Dedifferentiated amniotic fluid mesenchymal stem cell (primary cell): ENCODE measurements around the gene ATRNL1.

Experiments used
- DNase-seq: peaks from one replicate; pipeline ENCODE4 v3.0.0-alpha.2; 2016; ENCODE audit errors: extremely low spot score

Gene ATRNL1, protein sequence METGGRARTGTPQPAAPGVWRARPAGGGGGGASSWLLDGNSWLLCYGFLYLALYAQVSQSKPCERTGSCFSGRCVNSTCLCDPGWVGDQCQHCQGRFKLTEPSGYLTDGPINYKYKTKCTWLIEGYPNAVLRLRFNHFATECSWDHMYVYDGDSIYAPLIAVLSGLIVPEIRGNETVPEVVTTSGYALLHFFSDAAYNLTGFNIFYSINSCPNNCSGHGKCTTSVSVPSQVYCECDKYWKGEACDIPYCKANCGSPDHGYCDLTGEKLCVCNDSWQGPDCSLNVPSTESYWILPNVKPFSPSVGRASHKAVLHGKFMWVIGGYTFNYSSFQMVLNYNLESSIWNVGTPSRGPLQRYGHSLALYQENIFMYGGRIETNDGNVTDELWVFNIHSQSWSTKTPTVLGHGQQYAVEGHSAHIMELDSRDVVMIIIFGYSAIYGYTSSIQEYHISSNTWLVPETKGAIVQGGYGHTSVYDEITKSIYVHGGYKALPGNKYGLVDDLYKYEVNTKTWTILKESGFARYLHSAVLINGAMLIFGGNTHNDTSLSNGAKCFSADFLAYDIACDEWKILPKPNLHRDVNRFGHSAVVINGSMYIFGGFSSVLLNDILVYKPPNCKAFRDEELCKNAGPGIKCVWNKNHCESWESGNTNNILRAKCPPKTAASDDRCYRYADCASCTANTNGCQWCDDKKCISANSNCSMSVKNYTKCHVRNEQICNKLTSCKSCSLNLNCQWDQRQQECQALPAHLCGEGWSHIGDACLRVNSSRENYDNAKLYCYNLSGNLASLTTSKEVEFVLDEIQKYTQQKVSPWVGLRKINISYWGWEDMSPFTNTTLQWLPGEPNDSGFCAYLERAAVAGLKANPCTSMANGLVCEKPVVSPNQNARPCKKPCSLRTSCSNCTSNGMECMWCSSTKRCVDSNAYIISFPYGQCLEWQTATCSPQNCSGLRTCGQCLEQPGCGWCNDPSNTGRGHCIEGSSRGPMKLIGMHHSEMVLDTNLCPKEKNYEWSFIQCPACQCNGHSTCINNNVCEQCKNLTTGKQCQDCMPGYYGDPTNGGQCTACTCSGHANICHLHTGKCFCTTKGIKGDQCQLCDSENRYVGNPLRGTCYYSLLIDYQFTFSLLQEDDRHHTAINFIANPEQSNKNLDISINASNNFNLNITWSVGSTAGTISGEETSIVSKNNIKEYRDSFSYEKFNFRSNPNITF (N-terminal part only)

DNA sequence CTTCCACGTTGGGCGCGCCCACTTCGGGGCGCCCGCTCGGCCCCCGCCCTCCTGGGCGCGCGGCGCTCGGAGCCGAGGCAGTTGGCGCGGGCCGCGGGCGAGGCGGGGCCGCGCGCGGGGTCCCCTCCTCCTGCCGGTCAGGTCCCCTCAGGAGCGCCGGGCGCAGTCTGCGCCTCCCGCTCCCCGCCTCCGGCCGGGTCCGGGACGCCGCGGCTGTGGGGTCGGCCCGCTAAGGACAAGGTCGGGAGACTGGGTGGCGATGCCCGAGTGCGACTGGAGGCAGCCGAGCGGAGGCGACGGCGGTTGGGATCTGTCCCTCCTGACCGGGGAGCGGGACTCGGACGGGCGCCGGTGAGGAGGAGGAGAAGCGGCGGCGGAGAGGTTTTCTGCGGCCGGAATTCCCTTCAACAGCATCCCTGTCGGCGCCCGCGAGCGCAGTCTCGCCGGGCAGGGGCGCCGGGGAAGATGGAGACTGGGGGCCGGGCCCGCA lies at the start of gene ATRNL1:
TSS of gene ATRNL1 (plus strand) at position 80 of the 490 bp plus-strand sequence. CDS start at position 466, 386 bp downstream.
- no peak for DNase-seq

DNA sequence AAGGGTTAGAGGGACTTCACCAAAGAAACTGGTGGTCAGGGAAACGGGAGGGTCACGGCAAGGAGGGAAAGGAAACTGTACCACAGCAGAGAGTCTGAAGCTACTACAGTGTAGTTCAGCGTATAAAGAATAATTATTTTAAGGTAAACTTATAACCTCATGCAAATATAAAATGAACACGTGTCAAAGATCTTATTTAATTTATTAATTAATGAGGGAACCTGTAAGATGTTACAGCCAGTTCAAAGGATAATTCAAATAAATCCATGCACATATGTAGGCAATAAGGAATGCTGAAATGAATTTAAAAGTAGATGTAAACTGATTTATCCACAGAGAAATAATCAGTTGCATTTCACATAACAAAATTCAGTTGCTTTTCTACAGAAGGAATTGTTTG lies 49.4 kb upstream of the ATRNL1 start:
- DNase-seq: no peak

DNA sequence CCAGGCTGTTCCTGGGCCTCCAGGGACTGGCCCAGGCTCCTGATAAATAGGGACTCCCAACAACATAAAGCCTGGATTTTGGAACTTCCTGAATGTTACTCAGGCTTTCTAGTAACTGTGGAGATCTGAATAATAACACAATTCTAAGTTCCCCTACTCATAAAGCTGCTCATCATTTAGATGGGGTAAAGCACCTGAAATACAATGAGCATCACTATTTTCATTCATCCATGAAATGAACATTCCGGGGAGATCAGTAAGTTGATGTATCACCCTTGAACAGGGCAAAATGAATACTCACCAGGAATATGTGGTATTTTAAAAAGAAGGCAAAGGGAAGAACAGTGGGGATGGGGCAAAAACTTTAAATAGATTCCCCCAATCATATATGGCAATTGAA lies 48.3 kb upstream of the ATRNL1 start:
- no peak for DNase-seq

DNA sequence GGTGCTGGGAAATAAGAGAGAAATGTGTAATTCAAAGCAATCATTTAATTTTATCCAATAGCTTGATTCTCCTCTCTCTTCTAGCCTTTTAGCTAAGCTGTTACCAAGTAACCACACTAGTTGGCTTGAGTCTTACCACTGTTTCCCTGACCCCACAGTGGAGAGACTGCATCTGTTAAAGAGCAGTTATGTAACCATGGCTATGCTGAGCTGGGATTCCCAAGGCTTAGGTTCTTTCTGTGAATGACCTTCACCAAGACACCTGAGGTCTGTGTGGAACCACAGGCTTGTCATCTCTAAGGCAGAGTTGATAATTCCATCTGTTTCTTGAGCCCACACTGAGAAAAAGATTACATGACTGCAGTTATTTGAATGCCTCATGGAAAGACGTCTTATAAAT lies 47.7 kb upstream of the ATRNL1 start:
- DNase-seq: no peak

DNA sequence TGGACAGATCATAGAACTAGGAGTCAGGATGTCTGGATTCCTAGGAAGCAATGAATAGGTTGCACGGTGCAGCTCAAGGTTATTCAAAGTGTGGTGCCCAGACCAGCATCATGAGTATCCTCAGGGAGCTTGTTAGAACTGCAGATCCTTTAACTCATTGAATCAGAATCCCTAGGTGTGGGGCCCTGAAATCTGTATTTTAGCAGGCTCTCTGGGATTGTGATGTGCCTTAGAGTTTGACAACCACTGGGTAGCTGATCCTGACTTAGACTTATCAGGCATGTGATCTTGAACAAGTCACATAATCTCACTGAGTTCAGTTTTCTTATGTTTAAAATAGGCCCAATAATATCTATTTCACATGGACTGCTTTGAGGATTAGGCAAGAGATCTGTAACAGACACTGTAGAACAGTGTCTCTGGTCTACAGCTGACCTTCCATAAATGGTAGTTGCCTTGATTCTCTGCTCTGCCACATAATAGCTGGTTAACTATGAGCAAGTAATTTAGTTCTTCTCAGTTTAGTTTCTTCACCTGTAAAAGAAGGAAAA lies 46.4 kb upstream of the ATRNL1 start:
- no peak for DNase-seq

DNA sequence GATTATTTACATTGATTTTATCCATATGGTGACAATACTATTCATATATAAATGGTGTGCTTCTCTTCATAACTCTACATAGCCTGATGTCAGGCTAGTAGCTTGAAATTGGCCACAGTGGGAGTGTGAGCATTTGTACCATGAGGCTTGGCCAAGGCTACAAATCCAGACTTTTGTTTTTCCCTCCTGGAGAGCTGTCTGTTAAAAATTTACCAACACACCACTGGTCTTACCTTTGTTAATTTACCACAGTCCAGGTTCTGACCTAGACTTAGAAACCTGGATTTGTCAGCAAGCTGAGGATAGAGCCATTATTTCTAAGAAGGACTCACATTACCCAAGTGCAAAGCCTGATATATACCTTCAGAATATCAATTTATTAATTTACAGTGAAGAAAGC lies 45.5 kb upstream of the ATRNL1 start:
- no peak for DNase-seq

DNA sequence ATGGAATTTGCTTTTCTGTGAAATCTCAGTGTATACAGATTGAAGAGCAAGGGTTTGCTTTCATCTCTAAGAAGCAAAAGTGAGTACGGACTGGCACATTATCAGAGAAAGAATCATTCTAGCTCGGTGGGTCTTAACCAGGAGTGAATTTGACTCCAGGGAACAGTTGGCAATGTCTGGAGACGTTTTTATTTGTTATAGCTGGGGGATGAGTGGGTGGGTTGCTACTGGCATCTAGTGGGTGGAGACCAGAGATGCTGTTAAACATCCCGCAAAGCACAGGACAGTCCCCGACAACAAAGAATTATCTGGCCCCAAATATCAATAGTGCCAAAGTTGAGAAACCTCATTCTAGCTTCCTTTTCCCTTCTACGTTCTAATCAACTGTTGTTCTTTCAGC lies 43.8 kb upstream of the ATRNL1 start:
- no peak for DNase-seq

DNA sequence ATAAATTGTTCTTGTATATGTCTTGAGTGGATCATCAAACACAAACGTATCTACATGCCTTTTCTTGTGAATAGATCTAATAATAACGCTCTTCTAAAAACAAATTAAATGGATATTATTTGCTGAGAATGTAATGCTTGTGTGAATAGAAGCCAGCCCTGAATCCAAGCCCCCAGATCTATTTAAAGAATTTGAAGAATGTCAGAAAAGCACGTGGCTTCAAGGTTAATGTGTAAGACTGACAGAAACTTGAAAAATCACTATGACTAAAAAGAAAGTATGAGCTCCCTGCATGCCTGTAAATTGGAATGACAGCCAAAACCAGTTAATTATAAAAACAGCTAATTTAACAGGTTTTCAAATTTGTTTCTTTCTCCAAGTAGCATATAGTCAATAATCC lies 43.2 kb upstream of the ATRNL1 start:
- peak; percentile 19 for DNase-seq

DNA sequence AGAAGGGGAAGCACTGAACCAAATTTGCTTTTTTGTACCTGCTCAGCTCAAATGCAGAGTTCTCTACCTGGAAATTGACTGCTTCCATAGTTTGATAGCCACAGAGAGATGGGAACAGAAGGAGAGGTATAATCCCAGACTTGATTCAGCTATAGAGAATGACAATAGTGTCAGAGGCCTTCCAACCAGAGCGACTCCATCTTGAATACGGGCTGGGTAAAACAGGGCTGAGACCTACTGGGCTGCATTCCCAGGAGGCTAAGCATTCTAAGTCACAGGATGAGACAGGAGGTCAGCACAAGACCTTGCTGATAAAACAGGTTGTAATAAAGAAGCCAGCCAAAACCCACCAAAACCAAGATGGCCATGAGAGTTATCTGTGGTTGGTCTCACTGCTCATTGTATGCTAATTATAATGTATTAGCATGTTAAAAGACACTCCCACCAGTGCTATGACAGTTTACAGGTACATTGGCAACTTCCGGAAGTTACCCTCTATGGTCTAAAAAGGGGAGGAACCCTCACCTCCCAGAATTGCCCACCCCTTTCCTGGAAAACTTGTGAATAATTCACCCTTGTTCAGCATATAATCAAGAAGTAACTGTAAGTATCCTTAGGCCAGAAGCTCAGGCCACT lies 42.7 kb upstream of the ATRNL1 start:
- DNase-seq: no peak

DNA sequence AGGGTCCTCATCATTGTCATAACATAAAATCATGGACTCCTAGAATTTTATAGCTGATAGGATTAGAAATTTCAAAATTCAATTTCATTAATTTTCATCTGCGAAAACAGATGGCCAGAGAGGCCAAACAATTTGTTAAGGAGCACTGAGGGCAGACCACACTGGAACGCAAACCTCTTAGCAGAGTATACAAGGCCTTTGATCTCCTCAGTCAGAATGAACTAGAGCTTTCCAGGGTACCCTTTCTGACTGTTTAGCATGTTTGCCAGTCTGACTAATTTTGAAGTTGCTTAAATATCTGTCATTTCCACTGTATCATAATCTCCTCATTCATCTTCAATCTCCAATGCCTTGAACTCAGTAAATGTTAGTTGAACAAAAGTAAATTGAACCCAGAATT lies 41.9 kb upstream of the ATRNL1 start:
- DNase-seq: no peak

DNA sequence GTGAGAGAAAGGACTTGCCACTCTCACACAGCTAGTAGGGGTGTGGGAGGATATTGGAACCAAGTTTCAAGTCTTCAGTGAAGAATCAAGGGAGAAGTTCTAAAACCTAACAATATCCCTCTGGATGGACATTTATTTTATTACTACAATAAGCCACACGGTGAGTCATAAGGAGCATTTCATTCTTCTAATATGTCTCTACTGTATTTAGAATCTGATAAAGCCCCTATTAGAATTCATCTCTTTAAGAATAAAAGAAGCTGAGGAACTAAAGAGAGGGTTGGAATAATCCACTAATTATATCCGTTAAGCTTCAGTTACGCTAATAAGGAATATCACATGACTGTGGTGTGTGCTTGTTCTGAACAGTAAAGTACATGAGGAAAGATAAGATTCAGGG lies 40.9 kb upstream of the ATRNL1 start:
- DNase-seq: no peak

DNA sequence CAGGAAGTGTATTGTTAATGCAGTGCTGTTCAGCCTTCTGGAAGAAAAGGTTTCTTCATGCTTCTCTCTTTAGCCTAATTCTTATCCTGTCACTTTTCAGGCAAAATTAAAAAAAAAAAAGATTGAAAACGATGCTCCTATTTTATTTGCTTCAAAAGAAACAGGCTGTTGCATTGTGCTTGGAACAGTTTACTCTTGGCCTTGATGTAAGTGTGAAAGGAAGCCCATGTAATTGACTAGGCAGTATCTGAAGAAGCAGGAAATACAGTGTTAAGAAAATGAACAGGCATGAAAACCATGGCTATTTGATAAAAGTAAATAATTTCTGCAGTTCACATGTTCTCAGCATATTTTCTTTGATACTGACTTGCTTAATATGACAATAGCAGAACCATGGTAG lies 40.4 kb upstream of the ATRNL1 start:
- DNase-seq: no peak

DNA sequence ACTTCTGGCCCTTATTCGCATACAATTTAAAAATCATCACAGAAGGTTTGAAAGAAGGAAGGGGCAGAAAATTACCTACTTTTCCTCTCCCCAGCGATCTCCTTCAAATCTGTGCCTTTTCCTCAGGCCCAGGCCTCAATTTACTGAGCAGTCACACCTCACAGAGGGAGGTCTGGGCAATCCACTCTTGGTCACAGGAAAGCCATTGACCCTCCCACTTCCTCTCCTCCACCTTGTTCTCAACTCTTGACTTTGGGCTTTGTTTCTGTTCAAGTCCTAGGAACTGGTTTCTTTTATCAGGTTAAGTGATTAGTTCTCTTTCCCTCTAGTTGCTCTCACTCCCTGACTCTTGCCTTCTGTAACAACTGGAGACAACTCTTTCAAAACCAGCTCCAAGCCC lies 37.0 kb upstream of the ATRNL1 start:
- no peak for DNase-seq

DNA sequence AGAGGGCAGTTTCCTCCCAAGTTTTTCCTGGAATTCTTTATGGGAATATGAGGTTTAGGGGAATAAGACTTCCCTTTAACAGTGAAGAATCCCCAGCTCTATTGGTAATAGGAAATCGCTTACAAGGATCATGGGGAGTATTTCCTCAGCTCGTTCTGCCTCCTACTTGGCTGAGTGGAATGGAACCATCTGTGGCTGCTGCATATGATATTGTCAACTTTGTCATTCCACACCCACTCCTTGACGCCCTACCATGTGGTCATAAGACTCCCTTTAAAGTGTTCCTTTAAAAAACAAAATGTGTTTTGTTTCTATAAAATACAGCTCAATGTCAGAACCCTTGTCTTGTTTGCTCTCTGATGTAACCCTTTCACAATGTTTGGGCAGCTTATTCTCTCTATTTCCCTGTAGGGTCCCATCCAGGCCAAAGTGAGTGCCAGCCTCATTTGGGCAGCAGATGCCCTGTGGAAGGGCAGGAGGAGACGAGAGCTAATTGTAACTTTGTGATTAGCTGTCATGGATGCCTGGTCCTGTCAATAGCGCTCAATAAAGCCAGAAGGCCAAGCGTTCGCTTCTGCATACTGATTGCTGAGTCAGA lies 33.8 kb upstream of the ATRNL1 start:
- no peak for DNase-seq

DNA sequence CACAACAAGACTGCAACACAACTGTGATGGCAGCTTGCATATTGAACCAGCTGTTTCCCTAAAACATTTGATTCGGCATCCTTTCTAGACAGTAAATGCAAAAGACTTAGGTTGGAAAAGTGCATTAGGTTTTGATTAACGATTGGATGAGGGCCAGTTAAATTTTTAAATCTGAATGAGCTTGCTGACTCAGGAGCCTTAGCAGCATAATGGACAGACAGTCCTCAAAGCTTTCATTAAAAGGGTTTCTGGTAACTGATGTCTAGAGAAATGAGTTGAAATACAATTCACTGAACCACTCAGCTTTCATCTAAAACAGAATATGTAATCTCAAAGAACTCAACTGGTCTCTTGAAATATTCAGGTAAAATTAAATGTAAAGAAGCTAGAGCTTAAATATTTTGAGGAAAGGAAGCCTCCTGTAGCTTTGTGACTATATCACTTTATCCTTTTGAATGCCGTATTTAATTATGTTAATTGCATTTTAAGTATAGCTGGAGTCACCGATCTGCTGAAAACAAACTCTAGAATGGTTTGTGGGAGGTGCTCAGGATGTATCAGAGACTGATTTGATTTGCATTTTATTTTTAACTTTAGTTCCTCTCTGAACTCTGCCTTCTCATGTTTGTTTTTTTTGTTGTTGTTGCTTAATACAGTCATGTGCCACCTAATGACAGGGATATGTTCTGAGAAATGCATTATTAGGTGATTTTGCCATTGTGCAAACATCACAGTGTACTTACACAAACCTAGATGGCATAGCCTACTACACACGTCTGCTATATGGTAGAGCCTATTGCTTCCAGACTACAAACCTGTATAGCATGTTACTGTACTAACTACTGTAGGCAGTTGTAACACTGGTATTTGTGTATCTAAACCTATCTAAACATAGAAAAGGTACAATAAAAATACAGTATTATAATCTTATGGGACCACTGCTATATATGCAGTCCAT lies 29.2 kb upstream of the ATRNL1 start:
- no peak for DNase-seq

DNA sequence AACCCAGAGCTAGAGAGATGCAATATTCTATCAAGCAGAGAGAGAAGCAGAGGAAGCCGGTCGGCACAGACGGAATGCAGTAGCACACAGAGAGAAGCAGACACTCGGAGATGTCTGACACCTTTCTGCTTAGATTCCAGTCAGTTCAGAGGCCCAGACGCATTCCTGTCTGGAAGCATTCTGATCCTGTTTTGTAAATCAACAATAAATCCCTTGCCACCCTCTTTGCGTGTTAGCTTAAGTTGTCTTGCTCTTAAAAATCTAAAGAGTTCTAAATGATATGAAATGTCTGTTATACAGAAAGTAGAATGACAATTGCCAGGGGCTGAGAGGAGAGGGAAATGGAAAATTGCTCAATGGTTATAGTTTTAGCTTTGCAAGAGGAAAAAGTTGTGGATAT lies 27.4 kb upstream of the ATRNL1 start:
- no peak for DNase-seq

DNA sequence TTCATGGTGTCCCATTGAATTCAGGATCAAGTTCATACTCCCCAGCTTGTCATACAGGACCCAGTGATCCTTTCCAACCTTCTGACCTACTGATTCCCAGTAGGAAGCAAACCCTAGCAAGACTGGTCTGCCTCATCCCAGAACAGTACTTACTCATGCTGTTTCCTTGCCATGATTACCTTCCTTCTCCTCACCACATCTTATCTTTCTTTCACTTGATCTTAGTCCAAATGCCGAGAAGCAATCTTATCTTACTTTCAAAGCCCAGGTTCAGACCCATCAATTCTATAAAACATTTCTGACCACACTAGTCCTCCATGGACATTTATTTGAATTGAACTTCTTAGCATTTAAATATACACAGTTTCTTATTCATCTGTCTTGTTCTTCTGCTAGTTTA lies 26.6 kb upstream of the ATRNL1 start:
- no peak for DNase-seq

DNA sequence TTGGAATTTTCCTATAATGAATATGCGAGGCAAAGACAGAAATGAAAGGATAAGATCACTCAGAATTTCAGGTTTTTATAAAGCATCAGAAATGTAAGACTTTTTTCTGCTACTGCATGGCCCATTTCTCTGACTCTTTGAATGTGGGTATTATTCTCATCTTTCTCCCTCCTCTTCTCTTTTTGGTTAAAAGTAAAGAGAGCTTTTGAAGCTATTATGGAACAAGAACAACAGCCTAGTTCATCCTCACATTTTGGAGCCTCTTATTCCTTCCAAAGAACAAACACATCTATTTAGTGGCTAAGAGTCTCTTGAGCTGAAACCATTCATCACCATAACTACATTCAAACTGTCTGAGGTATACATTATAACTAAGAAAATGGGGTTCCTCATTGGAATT lies 19.4 kb upstream of the ATRNL1 start:
- no peak for DNase-seq

DNA sequence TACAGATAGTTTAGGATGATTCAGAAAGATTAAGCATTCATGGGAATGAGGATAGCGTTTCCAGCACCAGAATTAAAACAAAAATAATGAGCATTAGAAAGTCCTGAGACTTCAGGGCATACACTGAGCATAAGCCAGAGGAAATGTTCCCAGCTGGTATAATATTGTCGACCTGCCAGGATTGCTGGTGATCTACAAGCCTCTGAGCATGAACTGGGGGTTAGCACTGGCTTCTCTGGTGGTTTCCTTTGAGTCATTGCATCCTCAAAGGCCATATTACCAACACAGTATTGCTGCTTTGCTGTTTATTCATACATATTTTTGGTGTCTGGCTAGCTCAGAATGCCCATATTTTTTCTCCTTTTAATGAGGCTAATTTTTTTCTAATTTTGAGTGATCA lies 10.7 kb upstream of the ATRNL1 start:
- peak; percentile 30 for DNase-seq
